ENCODE measurements around the gene RNF141. TPM values are rescaled to one million over a fixed set of nuclear protein-coding genes. Genes with fewer than 3 reads are reported as not detected.

The RNF141 gene
- total RNA-seq, 2 donors from 2014 or later = 24.0 to 39.3 TPM

- Histone ChIP-seq H3K9me3 (no peaks in the 10 kb centered on the region), H3K27me3 (no peaks in the 10 kb centered on the region)
- intact Hi-C loops (cut with DNase I) = no loop called here
These were observed 60.2 kb downstream of the RNF141 start for GRCh38 chr11:10480760-10481159.

GRCh38 chr11:10480026-10480425 lies 61.0 kb downstream of the RNF141 start:
- TF ChIP-seq CTCF (IDR thresholded peaks at IDR 0.05) = no peak
- Histone ChIP-seq H3K27ac (no peak overlapping the region), H3K4me3 (no peak overlapping the region), H3K27me3 (no peaks in the 10 kb centered on the region), H3K9ac (ENCODE audit: low read depth in 2 of 2, low read length in 2 of 2) (no peak overlapping the region), H3K9me3 (no peaks in the 10 kb centered on the region), H3K4me1 (no peaks in the 10 kb centered on the region), H3K36me3 (no peaks in the 10 kb centered on the region)
- DNase-seq = no peak
- intact Hi-C loops (cut with DNase I) = no loop called here

More at GRCh38 chr11:10480760-10481159, 60.2 kb downstream of the RNF141 start:
- Histone ChIP-seq H3K4me1 (no peaks in the 10 kb centered on the region), H3K36me3 (no peaks in the 10 kb centered on the region), H3K27ac (no peak overlapping the region), H3K4me3 (no peak overlapping the region), H3K9ac (ENCODE audit: low read depth in 2 of 2, low read length in 2 of 2) (no peak overlapping the region)
- TF ChIP-seq CTCF (IDR thresholded peaks at IDR 0.05) = no peak
- DNase-seq = no peak

- Histone ChIP-seq H3K4me1 (no peaks in the 10 kb centered on the region), H3K27ac (no peak overlapping the region), H3K27me3 (no peaks in the 10 kb centered on the region), H3K9ac (ENCODE audit: low read depth in 2 of 2, low read length in 2 of 2) (no peak overlapping the region), H3K4me3 (no peak overlapping the region), H3K36me3 (no peaks in the 10 kb centered on the region), H3K9me3 (no peaks in the 10 kb centered on the region)
- intact Hi-C loops (cut with DNase I) = no loop called here
- no peak for TF ChIP-seq CTCF (IDR thresholded peaks at IDR 0.05)
- no peak for DNase-seq
These were observed 62.1 kb downstream of the RNF141 start for GRCh38 chr11:10478574-10479550.

- H3K4me3 ChIP-seq = no peak overlapping the region
- no peak for DNase-seq
- no peak overlapping the region for H3K27ac ChIP-seq
- intact Hi-C loops (cut with DNase I) = no loop called here
- no peaks in the 10 kb centered on the region for H3K36me3 ChIP-seq
- H3K9ac ChIP-seq (ENCODE audit: low read depth in 2 of 2, low read length in 2 of 2) = no peak overlapping the region
- TF ChIP-seq CTCF (IDR thresholded peaks at IDR 0.05) = no peak
- H3K9me3 ChIP-seq = no peaks in the 10 kb centered on the region
- H3K27me3 ChIP-seq = no peaks in the 10 kb centered on the region
- H3K4me1 ChIP-seq = no peaks in the 10 kb centered on the region
These were observed 62.9 kb downstream of the RNF141 start for GRCh38 chr11:10478066-10478465.

GRCh38 chr11:10477690-10478046 lies 63.3 kb downstream of the RNF141 start:
- no peak for TF ChIP-seq CTCF (IDR thresholded peaks at IDR 0.05)

More at GRCh38 chr11:10477690-10478046, 63.3 kb downstream of the RNF141 start:
- Histone ChIP-seq H3K9me3 (no peaks in the 10 kb centered on the region), H3K27me3 (no peaks in the 10 kb centered on the region), H3K27ac (no peak overlapping the region), H3K4me3 (no peak overlapping the region), H3K4me1 (no peaks in the 10 kb centered on the region), H3K36me3 (no peaks in the 10 kb centered on the region), H3K9ac (ENCODE audit: low read depth in 2 of 2, low read length in 2 of 2) (no peak overlapping the region)
- no peak for DNase-seq
- intact Hi-C loops (cut with DNase I) = no loop called here
